ENCODE measurements around the gene FHOD3. TPM values are rescaled to one million over a fixed set of nuclear protein-coding genes. Genes with fewer than 3 reads are reported as not detected.
A peak's percentile ranks its signal among the peaks of the same experiment; 100 is the strongest.

The FHOD3 gene
- total and polyA plus RNA-seq, 2 of the 4 experiments (the other 2 are of a cell fraction): 14.6 to 16.0 TPM

GRCh38 chr18:36772241-36772723, 474.8 kb downstream of the FHOD3 start:
- Histone ChIP-seq H2BK5ac (ENCODE audit: low read depth, low read length, poor library complexity, severe bottlenecking) (no peak overlapping the region), H3K79me1 (ENCODE audit: low read depth in 1 of 2, low read length in 2 of 2) (no peaks in the 10 kb centered on the region), H2AK5ac (ENCODE audit: low read depth, low read length) (no peak overlapping the region), H4K91ac (ENCODE audit: insufficient read depth, low read depth, low read length) (no peak overlapping the region), H3K18ac (ENCODE audit: low read depth, low read length) (peak overlapping the region; percentile 25; the same call in 1 of the 2 replicates), H4K8ac (ENCODE audit: low read depth in 2 of 2, low read length in 2 of 2) (no peak overlapping the region; a peak in 1 of 4 replicates), H3K9me1 (ENCODE audit: insufficient read depth, low read length) (peaks cover 17% of the 10 kb centered on the region), H3K9ac (ENCODE audit: low read depth, low read length) (no peak overlapping the region), H3K27me3 (ENCODE audit: control insufficient read depth, insufficient read depth, low read length) (no peaks in the 10 kb centered on the region), H4K20me1 (ENCODE audit: insufficient read depth, low read length) (no peaks in the 10 kb centered on the region), H2BK120ac (ENCODE audit: low read depth, low read length) (no peak overlapping the region), H3K4me3 (ENCODE audit: insufficient read depth, low read depth, low read length) (no peak overlapping the region), H3K4me1 (ENCODE audit: control insufficient read depth, insufficient read depth, low read length) (peaks cover 14% of the 10 kb centered on the region), H3K23ac (ENCODE audit: low read depth, low read length) (no peak overlapping the region), H4K5ac (ENCODE audit: low read depth, low read length) (no peak overlapping the region), H3K56ac (ENCODE audit: extremely low read depth, insufficient read depth, low read length) (no peak overlapping the region), H2BK15ac (ENCODE audit: low read depth, low read length) (no peak overlapping the region), H3K14ac (replicated peaks; ENCODE audit: low read depth, low read length) (no peak overlapping the region), H3K27ac (ENCODE audit: insufficient read depth, low read length) (peak overlapping the region; percentile 43; the same call in 1 of the 2 replicates), H3K36me3 (ENCODE audit: control insufficient read depth, insufficient read depth, low read length) (0 out of 2 replicates have a peak, but pooled peaks cover 2% of the 10 kb centered on the region), H2AK9ac (replicated peaks; ENCODE audit: low read depth, low read length, poor library complexity) (no peak overlapping the region), H2BK20ac (ENCODE audit: low read depth, low read length) (peak overlapping the region; percentile 8; the same call in 1 of the 2 replicates), H3K9me3 (ENCODE audit: control insufficient read depth, insufficient read depth, low read length) (no peaks in the 10 kb centered on the region), H2AFZ (replicated peaks; ENCODE audit: low read length, poor library complexity) (no peak overlapping the region), H3K4me2 (ENCODE audit: low read depth, low read length) (peak overlapping the region; percentile 17; the same call in 1 of the 2 replicates), H3K4ac (ENCODE audit: low read depth, low read length) (no peak overlapping the region)
- no TSS peak for BruUV-seq (replicated peaks)
- dilution Hi-C loops (cut with HindIII; ENCODE audit: low sequenced_read_pairs, unreplicated experiment) (no loop called here), intact Hi-C loops (cut with micrococcal nuclease) (no loop called here), in situ Hi-C loops (cut with MboI; ENCODE audit: low sequenced_read_pairs) (no loop called here)
- TF ChIP-seq BHLHE40 (IDR thresholded peaks at IDR 0.05; ENCODE audit: low read depth, low read length) (no peak), SMC3 (IDR thresholded peaks at IDR 0.05; ENCODE audit: low read depth, low read length) (no peak), RFX5 (IDR thresholded peaks at IDR 0.05; ENCODE audit: low read depth, low read length) (no peak), RCOR1 (IDR thresholded peaks at IDR 0.05; ENCODE audit: insufficient replicate concordance, low read length) (no peak), FOS (IDR thresholded peaks at IDR 0.05; ENCODE audit: low read depth, low read length) (no peak), MXI1 (IDR thresholded peaks at IDR 0.05; ENCODE audit: borderline replicate concordance, low read depth, low read length) (no peak), CEBPB (IDR thresholded peaks at IDR 0.05; ENCODE audit: low read depth, low read length) (no peak), CHD1 (IDR thresholded peaks at IDR 0.05; ENCODE audit: low read depth, low read length) (no peak), POLR2A (IDR thresholded peaks at IDR 0.05; ENCODE audit: low read depth, low read length) (no peak), NFE2L2 (IDR thresholded peaks at IDR 0.05; ENCODE audit: low read depth, low read length) (no peak), MAFK (IDR thresholded peaks at IDR 0.05; ENCODE audit: low read depth, low read length) (no peak), MAZ (IDR thresholded peaks at IDR 0.05; ENCODE audit: borderline replicate concordance, low read depth, low read length) (no peak), RAD21 (IDR thresholded peaks at IDR 0.05; ENCODE audit: low read length) (no peak), CTCF (conservative IDR thresholded peaks at IDR 0.05; ENCODE audit: low read depth, low read length) (no peak)
- TF ChIP-seq, protein P1, sequence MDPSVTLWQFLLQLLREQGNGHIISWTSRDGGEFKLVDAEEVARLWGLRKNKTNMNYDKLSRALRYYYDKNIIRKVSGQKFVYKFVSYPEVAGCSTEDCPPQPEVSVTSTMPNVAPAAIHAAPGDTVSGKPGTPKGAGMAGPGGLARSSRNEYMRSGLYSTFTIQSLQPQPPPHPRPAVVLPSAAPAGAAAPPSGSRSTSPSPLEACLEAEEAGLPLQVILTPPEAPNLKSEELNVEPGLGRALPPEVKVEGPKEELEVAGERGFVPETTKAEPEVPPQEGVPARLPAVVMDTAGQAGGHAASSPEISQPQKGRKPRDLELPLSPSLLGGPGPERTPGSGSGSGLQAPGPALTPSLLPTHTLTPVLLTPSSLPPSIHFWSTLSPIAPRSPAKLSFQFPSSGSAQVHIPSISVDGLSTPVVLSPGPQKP (IDR thresholded peaks at IDR 0.05; ENCODE audit: borderline replicate concordance, low read depth, low read length): no peak
- CTCF ChIA-PET: no interaction called here
- WGBS, 2 experiments (ENCODE audit: extremely low coverage in 2 of 2, insufficient read length in 1 of 2): 81% methylated on average over 3 of the region's 4 CpGs; no CpG with 5 or more reads in 1 of the 2 experiments
- POLR2A ChIA-PET (ENCODE audit: unreplicated experiment): no interaction called here
- ATAC-seq (ENCODE audit: low read depth): peak; percentile 56
- DNase-seq: peak; percentile 48

Data from IMR-90 (cell line).